ENCODE measurements around the gene HUWE1.

DNA sequence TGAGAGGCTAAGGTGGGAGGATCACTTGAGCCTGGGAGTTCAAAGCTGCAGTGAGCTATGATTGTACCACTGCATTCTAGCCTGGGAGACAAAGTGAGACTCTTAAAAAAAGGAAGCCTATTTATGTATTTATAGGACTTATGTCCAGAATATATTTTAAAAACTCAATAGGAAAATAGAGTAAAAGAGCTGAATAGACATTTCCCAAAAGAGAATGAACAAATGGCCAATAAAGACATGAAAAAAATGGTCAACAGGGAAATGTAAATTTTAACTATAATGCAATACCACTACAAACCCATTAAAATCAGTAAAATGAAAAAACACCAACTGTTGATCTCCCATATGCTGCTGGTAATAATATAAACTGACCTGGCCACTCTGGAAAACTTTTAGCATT is 115.0 kb downstream of the HUWE1 start:
- TF ChIP-seq, protein P1, sequence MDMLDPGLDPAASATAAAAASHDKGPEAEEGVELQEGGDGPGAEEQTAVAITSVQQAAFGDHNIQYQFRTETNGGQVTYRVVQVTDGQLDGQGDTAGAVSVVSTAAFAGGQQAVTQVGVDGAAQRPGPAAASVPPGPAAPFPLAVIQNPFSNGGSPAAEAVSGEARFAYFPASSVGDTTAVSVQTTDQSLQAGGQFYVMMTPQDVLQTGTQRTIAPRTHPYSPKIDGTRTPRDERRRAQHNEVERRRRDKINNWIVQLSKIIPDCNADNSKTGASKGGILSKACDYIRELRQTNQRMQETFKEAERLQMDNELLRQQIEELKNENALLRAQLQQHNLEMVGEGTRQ (CRISPR knock-in tag; IDR thresholded peaks at IDR 0.05): no peak
- no peak for TF ChIP-seq GABPB1 (CRISPR knock-in tag; IDR thresholded peaks at IDR 0.05)
- no peak for TF ChIP-seq ZNF138 (CRISPR knock-in tag; conservative IDR thresholded peaks at IDR 0.05)
- TF ChIP-seq, protein P2, sequence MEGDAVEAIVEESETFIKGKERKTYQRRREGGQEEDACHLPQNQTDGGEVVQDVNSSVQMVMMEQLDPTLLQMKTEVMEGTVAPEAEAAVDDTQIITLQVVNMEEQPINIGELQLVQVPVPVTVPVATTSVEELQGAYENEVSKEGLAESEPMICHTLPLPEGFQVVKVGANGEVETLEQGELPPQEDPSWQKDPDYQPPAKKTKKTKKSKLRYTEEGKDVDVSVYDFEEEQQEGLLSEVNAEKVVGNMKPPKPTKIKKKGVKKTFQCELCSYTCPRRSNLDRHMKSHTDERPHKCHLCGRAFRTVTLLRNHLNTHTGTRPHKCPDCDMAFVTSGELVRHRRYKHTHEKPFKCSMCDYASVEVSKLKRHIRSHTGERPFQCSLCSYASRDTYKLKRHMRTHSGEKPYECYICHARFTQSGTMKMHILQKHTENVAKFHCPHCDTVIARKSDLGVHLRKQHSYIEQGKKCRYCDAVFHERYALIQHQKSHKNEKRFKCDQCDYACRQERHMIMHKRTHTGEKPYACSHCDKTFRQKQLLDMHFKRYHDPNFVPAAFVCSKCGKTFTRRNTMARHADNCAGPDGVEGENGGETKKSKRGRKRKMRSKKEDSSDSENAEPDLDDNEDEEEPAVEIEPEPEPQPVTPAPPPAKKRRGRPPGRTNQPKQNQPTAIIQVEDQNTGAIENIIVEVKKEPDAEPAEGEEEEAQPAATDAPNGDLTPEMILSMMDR (IDR thresholded peaks at IDR 0.05): no peak
- TF ChIP-seq, protein P3, sequence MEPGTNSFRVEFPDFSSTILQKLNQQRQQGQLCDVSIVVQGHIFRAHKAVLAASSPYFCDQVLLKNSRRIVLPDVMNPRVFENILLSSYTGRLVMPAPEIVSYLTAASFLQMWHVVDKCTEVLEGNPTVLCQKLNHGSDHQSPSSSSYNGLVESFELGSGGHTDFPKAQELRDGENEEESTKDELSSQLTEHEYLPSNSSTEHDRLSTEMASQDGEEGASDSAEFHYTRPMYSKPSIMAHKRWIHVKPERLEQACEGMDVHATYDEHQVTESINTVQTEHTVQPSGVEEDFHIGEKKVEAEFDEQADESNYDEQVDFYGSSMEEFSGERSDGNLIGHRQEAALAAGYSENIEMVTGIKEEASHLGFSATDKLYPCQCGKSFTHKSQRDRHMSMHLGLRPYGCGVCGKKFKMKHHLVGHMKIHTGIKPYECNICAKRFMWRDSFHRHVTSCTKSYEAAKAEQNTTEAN (CRISPR knock-in tag; IDR thresholded peaks at IDR 0.05): no peak
- TF ChIP-seq ELF4 (CRISPR knock-in tag; IDR thresholded peaks at IDR 0.05; ENCODE audit: low read depth): no peak
- TF ChIP-seq RELA (CRISPR knock-in tag; IDR thresholded peaks at IDR 0.05; ENCODE audit: borderline replicate concordance): no peak
- TF ChIP-seq, protein P4, sequence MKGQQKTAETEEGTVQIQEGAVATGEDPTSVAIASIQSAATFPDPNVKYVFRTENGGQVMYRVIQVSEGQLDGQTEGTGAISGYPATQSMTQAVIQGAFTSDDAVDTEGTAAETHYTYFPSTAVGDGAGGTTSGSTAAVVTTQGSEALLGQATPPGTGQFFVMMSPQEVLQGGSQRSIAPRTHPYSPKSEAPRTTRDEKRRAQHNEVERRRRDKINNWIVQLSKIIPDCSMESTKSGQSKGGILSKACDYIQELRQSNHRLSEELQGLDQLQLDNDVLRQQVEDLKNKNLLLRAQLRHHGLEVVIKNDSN (CRISPR knock-in tag; IDR thresholded peaks at IDR 0.05): no peak
- no peak for TF ChIP-seq ZNF219 (CRISPR knock-in tag; IDR thresholded peaks at IDR 0.05; ENCODE audit: borderline replicate concordance)
- TF ChIP-seq, protein P5, sequence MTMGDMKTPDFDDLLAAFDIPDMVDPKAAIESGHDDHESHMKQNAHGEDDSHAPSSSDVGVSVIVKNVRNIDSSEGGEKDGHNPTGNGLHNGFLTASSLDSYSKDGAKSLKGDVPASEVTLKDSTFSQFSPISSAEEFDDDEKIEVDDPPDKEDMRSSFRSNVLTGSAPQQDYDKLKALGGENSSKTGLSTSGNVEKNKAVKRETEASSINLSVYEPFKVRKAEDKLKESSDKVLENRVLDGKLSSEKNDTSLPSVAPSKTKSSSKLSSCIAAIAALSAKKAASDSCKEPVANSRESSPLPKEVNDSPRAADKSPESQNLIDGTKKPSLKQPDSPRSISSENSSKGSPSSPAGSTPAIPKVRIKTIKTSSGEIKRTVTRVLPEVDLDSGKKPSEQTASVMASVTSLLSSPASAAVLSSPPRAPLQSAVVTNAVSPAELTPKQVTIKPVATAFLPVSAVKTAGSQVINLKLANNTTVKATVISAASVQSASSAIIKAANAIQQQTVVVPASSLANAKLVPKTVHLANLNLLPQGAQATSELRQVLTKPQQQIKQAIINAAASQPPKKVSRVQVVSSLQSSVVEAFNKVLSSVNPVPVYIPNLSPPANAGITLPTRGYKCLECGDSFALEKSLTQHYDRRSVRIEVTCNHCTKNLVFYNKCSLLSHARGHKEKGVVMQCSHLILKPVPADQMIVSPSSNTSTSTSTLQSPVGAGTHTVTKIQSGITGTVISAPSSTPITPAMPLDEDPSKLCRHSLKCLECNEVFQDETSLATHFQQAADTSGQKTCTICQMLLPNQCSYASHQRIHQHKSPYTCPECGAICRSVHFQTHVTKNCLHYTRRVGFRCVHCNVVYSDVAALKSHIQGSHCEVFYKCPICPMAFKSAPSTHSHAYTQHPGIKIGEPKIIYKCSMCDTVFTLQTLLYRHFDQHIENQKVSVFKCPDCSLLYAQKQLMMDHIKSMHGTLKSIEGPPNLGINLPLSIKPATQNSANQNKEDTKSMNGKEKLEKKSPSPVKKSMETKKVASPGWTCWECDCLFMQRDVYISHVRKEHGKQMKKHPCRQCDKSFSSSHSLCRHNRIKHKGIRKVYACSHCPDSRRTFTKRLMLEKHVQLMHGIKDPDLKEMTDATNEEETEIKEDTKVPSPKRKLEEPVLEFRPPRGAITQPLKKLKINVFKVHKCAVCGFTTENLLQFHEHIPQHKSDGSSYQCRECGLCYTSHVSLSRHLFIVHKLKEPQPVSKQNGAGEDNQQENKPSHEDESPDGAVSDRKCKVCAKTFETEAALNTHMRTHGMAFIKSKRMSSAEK (CRISPR knock-in tag; IDR thresholded peaks at IDR 0.05; ENCODE audit: borderline replicate concordance): no peak
- no peak for TF ChIP-seq TEAD4 (CRISPR knock-in tag; IDR thresholded peaks at IDR 0.05)
- TF ChIP-seq, protein P6, sequence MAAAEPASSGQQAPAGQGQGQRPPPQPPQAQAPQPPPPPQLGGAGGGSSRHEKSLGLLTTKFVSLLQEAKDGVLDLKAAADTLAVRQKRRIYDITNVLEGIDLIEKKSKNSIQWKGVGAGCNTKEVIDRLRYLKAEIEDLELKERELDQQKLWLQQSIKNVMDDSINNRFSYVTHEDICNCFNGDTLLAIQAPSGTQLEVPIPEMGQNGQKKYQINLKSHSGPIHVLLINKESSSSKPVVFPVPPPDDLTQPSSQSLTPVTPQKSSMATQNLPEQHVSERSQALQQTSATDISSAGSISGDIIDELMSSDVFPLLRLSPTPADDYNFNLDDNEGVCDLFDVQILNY (CRISPR knock-in tag; IDR thresholded peaks at IDR 0.05): no peak
